Renal pelvis (tissue), 4 donors: Measurements from ENCODE around the gene SPI1. TPM values are rescaled to one million over a fixed set of nuclear protein-coding genes. Genes with fewer than 3 reads are reported as not detected.

Experiments
- DNase-seq: peaks from one replicate; pipeline ENCODE4 v3.0.0-alpha.2; 2013
- polyA plus RNA-seq, 3 donors: library from polyadenylated mRNA; unstranded; fragments of 120-200 nt; gene quantifications; one replicate each; pipeline ENCODE4 v1.2.1, GENCODE V29; 2013; ENCODE audit not compliant: insufficient read length in 3 of 3

SPI1 gene
- polyA plus RNA-seq, 3 donors = 3.7 to 5.7 (median 4.6) TPM

DNA sequence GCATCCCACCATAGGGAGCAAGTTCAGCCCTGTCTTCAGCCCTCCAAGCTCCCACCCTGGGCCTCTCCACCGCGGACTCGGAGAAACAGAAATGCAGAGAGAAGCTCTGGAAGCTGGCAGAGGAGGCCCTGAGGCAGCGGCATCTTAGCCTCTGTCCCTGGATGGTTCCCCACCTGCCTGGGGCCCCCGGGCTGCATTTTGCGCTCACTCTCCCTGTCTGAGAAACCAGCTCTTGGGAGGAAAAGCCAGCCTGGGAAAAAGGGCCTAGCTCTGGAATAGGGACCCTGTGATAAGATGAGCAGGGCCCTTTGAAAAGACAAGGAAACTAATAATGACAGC is 12.0 kb upstream of the SPI1 start:
- no peak for DNase-seq

DNA sequence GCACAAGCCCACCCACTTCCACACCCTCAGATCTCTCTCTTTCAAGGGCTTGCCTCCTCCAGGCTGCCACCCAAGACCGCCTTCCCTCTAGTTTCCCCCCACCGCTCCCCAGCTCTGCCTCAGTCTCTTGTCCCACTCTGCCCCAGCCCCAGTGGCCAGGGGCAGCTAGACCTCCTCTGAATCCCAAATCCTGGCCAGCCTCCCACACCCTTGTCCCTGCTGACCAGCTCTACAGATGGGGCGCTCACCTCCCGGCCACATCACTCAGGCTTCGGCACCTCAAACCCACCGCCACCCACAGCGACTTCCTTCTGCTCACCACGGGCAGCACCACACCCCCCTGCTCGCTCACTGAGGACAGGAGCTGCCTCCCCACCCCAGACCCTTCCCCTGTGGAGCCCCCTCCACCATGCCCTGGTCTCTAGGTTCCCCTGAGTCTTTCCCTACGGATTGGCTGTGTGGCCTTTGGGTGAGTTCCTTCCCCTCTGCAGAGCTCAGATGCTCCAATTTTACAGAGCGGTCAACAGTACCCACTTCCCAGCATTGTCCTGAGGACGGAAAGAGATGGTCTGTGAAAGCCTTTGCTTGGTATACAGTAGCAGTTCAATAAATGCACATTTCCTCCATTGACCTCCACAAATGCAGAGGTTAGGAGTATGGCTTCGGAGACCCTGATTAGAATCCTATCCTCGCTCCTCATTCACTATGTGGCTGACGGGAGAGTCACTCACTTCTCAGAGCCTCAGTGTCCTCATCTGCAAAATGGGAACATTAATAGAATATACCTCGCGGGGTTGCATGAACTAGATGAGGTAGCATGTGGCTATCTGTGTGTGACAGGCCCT is 11.5 kb upstream of the SPI1 start:
- DNase-seq = no peak

DNA sequence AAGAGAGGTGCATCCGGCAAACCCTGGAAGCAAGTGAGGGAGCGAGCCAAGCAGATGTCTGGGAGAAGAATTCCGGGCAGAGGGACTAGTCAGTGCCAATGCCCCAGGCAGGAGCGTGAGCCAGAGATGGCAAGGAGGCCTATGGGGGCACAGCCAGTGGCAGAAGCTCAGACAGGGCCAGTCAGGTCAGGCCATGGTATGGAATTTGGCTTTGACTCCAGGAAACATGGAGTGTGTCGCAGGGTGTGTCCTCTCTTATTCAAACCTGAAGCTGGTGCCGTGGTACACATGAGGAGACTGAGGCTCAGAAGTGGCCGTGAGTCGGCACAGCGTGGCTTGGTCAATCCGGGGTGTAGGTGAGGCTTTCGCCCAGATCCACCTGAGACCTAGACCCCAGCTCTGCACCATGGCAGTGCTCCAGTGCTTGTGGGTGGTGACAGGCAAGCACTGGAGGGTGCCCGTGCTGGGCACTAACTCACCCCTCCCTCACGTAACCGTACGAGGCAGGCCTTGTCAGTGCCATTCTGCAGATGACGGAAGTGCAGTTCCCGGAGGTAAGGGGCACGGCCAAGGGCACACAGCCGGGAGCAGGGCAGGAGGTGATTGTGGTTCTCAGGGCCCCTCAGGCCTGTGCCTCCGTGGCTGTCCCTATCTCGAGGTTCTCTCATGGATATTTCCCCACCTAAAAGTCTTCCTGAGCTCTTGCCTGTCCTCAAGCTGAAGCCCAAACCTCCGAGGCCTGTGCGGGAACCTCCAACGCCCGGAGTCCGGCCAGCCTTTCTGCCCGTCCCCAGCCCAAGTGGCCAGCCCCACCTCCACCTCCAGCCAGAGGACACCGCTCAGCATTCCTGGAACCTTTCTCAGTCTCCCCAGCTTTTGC is 10.6 kb upstream of the SPI1 start:
- DNase-seq = no peak

DNA sequence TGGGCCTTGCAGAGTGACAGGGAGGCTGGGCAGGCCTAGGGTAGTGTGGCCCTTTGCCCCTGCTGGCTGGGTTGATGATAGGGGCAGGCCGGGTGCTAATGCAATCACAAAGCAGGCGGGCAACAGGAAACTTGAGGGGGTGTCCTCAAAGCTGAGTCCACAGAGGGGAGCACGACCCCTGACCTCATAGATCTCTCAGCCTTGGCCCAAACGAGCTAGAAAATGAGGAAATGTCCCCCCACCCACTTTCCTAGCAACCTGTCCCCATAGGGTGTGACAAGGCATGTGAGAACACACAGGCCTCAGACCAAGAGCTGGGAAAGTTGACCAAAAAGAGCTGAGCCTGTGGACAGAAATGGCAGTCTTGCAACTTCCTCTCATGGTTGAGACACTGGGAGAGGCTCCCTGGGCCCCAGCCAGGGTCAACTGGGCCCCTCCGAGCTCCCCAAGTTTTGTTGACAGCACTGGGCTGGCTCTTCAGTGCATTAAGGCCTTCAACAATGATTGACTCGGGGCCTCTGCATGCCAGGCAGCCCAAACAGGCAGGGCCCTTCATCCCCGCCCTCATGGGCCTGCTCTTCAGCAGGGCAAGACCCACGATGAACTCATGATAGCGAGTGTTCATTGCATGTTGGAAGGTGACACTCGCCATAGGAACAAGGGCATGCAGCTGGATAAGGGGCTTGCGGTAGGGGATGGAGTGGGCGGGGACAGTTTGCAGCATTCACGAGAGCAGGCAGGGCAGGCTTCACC is 9.8 kb upstream of the SPI1 start:
- no peak for DNase-seq

DNA sequence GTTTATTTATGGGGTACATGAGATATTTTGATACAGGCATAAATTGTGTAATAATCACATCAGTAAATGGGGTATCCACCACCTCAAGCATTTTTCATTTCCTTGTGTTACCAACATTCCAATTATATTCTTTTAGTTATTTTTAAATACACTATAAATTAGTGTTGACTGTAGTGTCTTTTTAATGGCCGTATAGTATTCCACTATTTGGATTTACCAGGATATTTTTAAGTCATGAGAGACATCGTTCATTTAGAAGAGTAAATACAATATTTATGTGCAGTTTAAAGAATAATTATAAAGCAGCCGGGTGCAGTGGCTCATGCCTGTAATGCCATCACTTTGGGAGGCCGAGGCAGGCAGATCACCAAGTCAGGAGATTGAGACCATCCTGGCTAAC is 6.2 kb upstream of the SPI1 start:
- no peak for DNase-seq

DNA sequence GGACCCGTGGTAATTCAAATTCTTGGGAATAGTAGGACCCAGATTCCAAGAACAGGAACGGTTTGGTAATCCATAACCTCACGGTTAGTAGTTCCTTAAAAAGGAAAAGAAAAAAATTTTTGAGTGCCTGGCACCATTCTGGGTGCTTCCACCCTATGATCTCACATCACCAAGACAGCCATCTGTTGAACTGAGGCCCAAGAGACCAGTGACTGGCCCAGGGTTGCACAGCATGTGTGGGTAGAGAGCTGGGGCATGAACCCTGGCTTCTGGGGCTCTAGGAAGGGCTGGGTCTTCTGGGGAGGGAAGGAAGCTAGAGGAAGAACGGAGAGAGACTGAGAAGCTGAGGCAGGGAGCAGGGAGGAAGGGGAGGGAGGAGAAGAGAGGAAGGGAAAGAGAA is 4.7 kb upstream of the SPI1 start:
- DNase-seq = no peak

DNA sequence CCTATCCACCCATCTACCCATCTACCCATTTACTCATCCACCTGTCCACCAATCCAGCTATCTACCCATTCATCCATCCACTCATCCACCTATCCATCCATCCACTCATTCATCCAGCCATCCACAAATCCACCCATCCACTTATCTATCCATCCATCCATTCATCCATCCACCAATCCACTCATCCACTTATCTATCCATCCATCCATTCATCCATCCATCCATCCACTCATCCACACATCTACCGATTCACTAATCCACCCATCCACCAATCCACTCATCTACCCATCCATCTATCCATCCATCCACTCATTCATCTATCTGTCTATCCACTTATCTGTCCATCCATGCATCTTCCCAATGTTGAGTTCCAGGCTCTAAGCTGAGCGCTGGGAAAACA is 1.7 kb upstream of the SPI1 start:
- no peak for DNase-seq

DNA sequence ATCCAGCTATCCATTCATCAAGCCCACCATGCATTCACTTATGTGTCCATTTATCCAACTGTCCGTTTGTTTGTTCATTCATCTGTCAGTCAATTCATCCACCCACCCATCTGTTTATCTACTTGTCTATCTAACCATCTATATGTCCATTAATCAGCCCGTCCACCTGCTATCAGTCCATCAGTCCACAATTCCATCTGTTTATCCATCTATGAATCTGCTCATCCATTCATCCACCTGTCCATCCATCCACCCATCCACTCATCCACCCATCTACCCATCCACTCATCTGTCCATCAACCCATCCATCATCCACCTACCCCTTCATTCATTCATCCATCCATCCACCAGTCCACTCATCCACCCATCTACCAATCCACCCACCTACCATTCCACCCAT is 970 bp upstream of the SPI1 start:
- DNase-seq = no peak

DNA sequence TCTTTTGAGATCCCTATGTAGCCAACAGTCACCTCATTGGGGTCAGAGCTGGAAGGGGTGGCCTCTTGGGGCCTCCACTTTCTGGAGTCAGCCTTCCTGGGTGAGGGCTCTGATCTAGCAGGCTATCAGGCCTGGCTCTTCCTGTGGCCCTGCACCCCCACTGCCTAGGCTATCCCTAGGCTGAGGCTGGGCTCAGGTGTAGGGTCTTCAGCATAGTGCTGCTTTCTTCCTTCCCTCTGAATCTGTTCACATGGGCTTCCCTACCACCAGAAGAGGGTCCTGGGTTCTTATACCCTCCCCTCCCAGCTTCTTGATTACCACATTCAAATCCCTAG is 456 bp upstream of the SPI1 start:
- no peak for DNase-seq

DNA sequence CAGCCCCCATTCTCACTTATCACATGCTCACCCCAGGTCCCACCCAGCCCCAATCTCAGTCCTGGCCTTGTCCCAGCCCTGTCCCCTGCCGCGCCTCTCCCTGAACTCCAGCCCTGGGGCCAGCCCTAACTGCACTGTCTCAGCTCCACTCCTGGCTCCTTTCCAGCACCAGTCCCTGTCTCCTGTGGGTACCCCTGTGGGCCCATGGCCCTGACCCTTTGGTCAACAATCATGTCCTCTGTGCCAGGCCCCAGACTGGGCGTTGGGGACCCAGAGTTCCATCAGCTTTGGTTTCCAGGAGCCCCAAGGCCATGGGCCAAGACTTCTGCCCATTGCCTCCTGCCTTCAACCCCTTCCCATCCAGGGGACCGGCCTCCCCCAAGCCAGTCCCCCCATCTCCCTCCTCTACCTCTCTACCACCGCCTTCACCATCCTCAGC is 757 bp downstream of the SPI1 start:
- DNase-seq = no peak

DNA sequence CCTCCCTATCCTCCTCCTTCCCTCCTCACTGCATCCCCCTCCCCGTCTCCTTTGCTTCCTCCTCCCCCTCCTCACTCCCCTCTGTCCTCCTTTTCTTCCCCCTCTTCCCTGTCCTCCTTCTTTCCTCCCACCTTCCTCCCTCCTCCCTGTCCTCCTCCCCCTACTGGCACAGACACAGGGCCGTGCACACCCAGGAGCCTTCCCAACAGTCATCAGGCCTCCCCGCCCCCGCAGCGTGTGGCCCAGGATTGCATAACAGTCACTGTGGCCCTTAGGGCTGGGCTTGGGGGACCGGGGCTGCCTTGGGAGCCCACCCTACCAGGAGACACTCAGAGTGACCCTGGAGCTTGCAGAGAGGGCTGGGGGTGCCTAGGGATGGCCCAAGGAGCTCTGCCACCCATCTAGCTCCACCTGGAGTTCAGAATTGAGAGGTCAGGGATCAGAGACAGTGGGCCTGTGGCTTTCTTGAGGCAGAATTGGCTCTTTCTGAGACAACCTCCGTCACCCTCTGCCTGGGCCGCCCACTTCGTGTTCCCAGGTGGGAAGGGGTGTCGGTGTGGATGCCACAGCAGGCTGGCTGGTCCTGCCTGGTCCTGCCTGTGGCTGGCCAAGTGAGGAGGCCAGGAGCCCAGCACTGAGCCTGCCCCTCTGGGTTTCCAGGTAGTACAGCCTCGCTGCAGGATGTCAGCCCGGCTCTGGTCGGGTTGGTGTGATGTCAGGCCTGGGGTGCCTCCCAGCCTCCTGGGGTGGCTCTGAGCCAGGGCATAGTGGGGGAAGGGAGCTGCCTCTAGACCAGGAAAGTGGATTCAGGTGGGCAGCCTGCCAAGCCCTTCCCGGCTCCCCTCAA is 1.6 kb downstream of the SPI1 start:
- no peak for DNase-seq

DNA sequence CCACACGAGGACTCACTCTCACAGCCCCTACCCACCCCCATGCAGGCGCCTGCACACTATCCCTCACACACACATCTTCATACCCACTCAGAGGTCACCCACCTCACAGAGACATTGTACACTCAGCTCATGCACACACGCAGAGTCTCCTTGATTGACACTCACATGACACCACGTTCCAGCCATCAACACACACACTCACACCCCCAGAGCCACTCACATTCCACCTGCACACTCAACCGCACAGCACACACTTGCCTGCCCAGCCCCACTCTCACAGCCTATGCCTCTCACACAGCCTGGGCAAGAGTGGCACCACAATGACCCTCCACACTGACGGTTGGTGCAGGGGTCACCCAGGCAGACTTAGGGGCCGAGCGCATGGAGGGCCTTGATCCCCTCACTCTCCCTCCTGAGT is 2.2 kb downstream of the SPI1 start:
- DNase-seq = peak; percentile 62

DNA sequence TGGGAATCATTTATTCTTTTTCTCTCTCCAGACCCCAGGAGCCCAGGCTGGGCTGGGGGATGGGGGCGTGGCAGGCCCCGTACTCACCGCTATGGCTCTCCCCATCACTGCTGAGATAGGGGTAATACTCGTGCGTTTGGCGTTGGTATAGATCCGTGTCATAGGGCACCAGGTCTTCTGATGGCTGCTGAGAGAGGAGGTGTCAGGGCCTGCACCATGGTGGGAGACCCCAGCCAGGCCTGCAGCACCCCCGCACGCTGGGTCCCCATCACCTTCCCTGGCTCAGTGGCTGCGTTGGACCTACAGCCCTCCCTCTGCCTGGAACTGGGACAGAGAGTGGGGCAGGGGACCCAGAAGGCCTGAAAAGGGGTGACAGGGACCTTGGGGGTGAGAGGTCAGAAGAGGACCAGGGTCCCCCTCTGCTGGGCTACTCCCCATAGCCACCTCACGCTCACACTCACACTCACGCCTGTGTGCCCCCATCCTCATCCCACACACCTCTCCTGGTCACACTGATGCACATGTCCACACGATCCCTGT is 2.7 kb downstream of the SPI1 start:
- DNase-seq = no peak

DNA sequence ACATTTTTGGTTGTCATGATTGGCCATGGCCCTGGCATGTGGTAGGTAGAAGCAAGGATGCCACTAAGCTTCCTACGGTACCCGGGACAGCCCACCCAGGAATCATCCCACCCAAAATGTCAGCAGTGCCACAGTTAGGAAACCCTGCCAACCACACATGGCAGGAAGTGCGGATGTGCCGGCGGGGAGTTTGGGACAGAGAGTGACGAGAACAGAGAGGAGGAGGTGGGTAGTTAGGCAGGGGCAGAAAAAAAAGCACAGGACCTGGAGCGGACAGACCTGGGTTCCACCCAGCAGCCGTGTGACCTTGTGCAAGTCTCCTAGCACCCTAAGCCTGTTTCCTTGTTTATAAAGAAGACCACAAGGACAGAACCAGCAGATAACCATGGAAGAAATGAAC is 3.3 kb downstream of the SPI1 start:
- DNase-seq = no peak

DNA sequence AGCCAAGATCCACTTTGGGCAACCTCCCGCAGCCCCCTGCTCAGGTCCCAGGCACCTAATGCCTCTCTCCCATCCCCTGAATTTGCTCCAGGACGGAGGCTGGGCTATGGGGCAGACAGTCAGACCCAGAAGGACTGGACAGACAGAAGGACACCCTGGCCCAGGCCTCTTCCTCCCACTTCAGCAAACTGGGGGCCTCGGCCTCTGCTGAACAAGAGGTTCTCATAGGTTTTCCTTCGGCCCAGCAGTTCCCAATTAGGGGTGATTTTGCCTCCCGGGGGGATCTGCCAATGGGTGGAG is 3.7 kb downstream of the SPI1 start:
- no peak for DNase-seq

DNA sequence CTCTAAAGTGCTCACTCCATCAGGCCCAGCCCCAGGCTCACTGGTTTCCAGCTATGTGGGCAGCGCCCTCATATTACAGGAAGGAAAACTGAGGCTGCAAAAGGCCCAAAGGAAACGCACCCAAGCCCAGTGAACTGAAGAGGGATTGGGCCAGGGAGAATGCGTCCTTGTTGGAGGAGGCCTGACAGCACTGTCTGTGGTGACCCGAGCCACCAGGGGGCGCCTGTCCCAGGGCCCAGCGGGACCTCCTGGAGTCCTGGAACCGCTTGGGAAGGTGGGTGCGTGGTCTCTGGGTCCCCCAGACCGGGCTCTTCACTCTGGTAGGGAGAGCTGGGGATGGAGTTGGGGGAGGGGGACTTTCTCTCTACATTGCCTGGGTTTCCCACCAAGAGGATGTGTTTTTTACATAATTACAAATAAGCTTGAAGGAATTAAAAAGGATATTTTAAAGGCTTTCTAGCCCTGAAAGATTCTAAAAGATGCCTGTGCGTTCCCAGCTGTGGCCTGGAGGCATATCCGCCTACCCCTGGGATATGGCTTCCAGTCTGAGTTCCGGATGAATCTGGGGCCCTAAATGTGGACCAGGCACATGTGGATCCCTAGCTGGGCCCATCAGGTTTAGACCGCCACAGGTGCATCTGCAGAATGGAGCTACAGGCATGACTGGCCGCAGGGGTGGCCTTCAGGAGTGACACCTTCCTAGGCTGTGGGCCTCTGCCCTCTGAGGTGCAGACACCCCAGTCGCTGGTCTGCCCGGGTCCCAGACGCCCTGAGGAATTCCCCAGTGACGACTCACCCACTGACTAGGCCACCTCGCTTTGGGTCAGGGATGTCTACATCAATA is 4.2 kb downstream of the SPI1 start:
- DNase-seq = peak; percentile 55

DNA sequence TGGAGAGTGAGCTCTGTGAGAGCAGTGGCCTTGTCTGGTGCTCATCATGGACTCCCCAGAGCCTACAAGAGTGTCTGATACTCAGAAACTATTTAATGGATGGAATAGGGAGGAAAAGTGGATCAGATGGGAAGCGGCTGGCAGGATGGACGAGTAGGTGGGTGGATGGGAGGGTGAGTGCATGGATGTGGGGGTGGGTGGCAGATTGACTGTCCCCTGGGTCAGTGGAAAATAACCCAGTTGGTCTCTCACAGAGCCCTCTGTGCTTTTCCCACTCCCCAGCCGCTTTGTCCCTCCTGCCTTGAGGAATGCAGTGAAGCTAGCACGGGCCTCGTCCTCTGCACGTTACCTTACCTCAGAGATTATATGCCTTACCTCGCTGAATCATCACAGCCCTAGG is 5.9 kb downstream of the SPI1 start:
- no peak for DNase-seq

DNA sequence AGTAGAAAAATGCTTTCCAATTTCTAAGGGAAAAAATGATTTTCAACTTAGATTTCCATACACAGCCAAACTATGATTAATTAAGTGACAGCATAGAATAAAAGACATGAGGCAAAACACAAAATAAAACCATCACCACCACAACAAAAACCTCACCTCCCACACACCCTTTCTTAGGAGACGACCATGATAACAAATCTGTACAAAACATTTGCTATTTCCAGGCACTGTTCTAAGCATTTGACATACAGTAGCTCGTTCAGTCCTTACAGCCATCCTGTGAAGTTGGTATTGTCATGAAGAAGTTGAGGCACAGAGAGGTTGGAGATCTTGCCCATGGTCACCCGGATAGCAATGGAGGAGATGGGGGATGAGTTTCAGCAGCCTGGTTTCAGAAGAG is 8.7 kb downstream of the SPI1 start:
- no peak for DNase-seq

DNA sequence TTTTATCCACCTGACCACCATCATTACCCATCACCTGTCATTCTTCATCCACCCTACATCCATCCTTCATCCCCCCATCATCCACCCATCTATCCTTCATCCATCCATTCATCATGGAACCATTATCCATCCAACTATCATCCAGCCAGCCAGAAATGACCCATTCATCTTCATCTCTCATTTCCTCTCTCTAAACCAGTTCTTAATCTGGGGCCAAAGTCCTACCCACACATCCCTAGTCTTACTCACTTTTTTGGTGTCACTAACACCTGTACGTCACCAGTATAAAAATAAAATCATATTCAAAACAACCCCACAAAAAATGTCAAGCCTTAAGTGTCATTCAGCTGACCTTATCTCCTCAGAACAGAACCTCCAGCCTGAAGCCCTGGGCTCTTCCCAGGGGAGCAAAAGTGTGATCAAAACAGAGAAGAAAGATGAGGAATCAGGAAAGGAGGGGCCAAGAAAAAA is 12.3 kb downstream of the SPI1 start:
- no peak for DNase-seq

DNA sequence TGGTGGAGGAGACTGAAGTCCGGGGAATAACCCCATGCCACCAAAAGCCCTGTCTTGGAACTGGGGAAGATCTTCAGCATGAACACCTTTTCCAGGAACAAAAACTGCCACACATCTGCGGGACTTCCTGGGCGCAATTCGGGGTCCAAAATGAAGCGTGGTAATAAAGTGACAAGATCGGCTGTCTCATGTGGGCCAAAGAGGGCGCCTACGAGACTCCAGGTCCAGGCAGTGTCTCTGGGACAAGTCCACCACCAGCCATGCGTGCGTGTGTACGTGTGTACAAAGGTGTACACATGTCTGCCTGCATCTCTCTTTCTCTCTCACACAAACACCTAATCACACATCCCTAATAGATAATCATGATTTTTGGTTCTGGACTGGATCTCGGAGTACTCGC is 16.9 kb downstream of the SPI1 start:
- no peak for DNase-seq

DNA sequence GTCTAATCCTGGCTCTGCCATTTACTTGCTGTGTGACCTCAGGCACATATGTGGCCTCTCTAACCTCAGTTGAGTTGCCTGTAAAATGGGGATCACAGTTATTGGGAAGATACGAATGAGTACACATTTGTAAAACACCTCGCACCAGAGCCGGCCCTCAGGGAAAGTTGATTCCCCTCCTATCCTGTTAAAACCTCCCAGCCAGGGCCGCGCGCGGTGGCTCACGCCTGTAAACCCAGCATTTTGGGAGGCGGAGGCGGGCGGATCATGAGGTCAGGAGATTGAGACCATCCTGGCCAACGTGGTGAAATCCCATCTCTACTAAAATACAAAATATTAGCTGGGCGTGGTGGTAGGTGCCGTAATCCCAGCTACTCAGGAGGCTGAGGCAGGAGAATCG is 18.0 kb downstream of the SPI1 start:
- DNase-seq = no peak
